Measurements from ENCODE around the gene NFYC.

DNA sequence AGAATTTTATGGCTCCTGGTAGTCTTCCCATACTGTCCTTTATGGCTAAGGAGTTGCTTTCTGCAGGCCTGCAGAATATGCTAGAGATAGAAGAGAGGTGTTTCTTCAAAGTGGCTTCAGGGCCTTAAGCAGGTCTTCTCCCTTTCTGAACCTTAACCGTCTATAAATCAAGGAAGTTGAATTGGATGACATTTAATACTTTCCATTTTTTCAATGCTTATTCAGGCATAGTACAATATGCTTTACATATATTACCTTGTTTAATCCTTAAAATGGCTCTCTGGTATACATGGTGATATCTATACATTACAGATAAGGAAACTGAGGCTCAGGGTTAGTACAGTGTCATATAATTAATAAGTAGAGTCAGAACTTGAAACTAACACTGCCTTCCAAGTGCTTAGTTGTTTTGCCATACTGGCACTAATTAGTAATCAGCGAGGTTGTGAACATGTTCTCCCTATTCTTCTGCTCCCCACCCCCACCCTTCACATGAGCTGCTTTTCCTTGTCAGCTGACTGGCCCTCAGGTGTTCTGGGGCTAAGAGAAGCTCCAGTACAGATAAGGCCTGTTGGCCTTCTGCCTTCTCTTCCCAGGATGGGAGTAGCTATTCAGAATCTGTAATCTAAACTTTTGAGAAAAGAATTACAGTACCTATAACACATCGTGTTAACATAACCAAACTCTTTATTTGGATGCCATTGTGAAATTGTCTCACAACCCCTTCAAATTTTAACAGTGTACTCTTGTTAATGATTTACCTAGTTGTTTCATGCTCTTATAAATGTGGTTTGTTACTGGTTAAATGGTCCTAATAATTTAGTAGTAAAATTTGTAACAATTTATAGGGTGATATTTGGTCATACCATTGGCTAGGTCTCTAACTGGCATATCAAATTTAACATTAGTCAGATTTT is 13.6 kb downstream of the NFYC start:
- TF ChIP-seq, protein P1, sequence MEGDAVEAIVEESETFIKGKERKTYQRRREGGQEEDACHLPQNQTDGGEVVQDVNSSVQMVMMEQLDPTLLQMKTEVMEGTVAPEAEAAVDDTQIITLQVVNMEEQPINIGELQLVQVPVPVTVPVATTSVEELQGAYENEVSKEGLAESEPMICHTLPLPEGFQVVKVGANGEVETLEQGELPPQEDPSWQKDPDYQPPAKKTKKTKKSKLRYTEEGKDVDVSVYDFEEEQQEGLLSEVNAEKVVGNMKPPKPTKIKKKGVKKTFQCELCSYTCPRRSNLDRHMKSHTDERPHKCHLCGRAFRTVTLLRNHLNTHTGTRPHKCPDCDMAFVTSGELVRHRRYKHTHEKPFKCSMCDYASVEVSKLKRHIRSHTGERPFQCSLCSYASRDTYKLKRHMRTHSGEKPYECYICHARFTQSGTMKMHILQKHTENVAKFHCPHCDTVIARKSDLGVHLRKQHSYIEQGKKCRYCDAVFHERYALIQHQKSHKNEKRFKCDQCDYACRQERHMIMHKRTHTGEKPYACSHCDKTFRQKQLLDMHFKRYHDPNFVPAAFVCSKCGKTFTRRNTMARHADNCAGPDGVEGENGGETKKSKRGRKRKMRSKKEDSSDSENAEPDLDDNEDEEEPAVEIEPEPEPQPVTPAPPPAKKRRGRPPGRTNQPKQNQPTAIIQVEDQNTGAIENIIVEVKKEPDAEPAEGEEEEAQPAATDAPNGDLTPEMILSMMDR (IDR thresholded peaks at IDR 0.05) = no peak
- TF ChIP-seq EP300 (IDR thresholded peaks at IDR 0.05) (no peak), POLR2A (IDR thresholded peaks at IDR 0.05) (no peak)
